ENCODE data around the gene CACNG5. TPM values are rescaled to one million over a fixed set of nuclear protein-coding genes. Genes with fewer than 3 reads are reported as not detected.
"Not testable (repeated sequence)": the region's sequence is repeated elsewhere in the genome, so short reads cannot be mapped to it uniquely, and the experiment has no call there.

The CACNG5 gene
- total RNA-seq, 1 donor from 2014 or later, result not detected

- Histone ChIP-seq H4K20me1 (ENCODE audit: insufficient read depth, low read length) (no peaks in the 10 kb centered on the region), H3K27ac (ENCODE audit: low read depth, low read length) (no peak overlapping the region), H3K9me3 (ENCODE audit: insufficient read depth, low read depth, low read length) (no peaks in the 10 kb centered on the region), H2AFZ (ENCODE audit: low read depth, low read length) (no peak overlapping the region), H3K79me2 (ENCODE audit: insufficient read depth, low read length) (no peaks in the 10 kb centered on the region), H3K4me3 (ENCODE audit: insufficient read depth, low read depth, low read length) (no peak overlapping the region), H3K4me1 (ENCODE audit: insufficient read depth, low read length) (no peaks in the 10 kb centered on the region), H3K27me3 (ENCODE audit: insufficient read depth, low read length) (peaks cover 8% of the 10 kb centered on the region), H3K4me2 (ENCODE audit: low read length) (no peak overlapping the region), H3K36me3 (ENCODE audit: insufficient read depth, low read length) (no peaks in the 10 kb centered on the region), H3K9ac (ENCODE audit: low read length) (no peak overlapping the region)
- Mint-ChIP-seq H3K4me1 (ENCODE audit: low read depth, unreplicated experiment) (no peaks in the 10 kb centered on the region), H3K36me3 (ENCODE audit: low read depth, unreplicated experiment) (peaks cover 1% of the 10 kb centered on the region), H3K27ac (ENCODE audit: unreplicated experiment) (no peak overlapping the region), H3K4me3 (ENCODE audit: unreplicated experiment) (no peak overlapping the region), H3K27me3 (ENCODE audit: low read depth, unreplicated experiment) (peaks cover 27% of the 10 kb centered on the region), H3K9me3 (ENCODE audit: unreplicated experiment) (peaks cover 5% of the 10 kb centered on the region)
- DNase-seq (ENCODE audit: low read depth), result no peak
- FAIRE-seq, result no peak
- no peak for TF ChIP-seq EZH2 (IDR thresholded peaks at IDR 0.05; ENCODE audit: insufficient read depth, low read length)
- TF ChIP-seq, protein P1, sequence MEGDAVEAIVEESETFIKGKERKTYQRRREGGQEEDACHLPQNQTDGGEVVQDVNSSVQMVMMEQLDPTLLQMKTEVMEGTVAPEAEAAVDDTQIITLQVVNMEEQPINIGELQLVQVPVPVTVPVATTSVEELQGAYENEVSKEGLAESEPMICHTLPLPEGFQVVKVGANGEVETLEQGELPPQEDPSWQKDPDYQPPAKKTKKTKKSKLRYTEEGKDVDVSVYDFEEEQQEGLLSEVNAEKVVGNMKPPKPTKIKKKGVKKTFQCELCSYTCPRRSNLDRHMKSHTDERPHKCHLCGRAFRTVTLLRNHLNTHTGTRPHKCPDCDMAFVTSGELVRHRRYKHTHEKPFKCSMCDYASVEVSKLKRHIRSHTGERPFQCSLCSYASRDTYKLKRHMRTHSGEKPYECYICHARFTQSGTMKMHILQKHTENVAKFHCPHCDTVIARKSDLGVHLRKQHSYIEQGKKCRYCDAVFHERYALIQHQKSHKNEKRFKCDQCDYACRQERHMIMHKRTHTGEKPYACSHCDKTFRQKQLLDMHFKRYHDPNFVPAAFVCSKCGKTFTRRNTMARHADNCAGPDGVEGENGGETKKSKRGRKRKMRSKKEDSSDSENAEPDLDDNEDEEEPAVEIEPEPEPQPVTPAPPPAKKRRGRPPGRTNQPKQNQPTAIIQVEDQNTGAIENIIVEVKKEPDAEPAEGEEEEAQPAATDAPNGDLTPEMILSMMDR (IDR thresholded peaks at IDR 0.05; ENCODE audit: insufficient read depth, low read depth, low read length), result no peak
Observed at GRCh38 chr17:66898536-66898935, 63.6 kb downstream of the CACNG5 start.

DNA sequence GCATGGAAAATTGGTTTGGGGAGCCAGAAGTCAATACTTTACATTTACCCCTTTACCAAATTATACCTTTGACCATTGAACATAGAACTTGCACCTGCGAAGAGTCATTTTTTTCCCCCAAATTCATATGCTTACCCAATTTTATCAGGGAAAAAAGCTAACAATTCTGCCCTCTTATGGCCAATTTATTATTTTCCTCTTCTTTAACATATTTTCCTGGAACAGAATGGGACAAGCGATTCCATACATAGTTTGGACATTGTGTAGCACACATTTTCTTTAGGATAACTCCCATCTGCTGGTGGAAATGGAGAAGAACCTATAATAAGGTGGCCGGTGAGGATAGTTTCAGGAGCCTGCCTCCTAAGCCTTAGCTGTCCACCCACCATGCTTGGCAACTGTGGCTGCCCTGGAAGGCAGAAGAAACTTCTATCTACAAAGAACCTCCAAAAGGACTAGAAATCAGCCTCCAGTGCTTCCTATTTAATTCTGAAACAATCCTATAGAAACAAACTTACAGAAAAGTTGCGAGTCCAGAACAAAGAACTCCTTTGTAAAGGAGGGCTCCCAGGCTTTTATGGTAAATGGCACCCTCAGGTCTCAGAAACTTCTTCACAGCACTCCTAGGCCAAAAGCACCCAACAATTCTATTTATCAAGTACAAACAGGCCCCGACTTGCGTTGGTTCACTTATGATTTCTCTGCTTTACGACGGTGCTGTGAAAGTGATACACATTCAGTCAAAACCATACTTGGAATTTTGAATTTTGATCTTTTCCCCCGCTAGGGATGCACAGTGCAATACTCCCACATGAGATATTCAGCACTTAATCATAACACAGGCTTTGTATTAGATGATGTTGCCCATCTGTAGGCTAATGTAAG lies 65.5 kb downstream of the CACNG5 start:
- no peak for DNase-seq (ENCODE audit: low read depth)
- Histone ChIP-seq H4K20me1 (ENCODE audit: insufficient read depth, low read length) (no peaks in the 10 kb centered on the region), H3K4me3 (ENCODE audit: insufficient read depth, low read depth, low read length) (no peak overlapping the region), H3K36me3 (ENCODE audit: insufficient read depth, low read length) (no peaks in the 10 kb centered on the region), H2AFZ (ENCODE audit: low read depth, low read length) (no peak overlapping the region), H3K9ac (ENCODE audit: low read length) (no peak overlapping the region), H3K27ac (ENCODE audit: low read depth, low read length) (no peak overlapping the region), H3K4me1 (ENCODE audit: insufficient read depth, low read length) (peaks cover 9% of the 10 kb centered on the region), H3K4me2 (ENCODE audit: low read length) (no peak overlapping the region), H3K79me2 (ENCODE audit: insufficient read depth, low read length) (no peaks in the 10 kb centered on the region), H3K9me3 (ENCODE audit: insufficient read depth, low read depth, low read length) (no peaks in the 10 kb centered on the region), H3K27me3 (ENCODE audit: insufficient read depth, low read length) (peaks cover 8% of the 10 kb centered on the region)
- peaks cover 23% of the 10 kb centered on the region for H3K27me3 Mint-ChIP-seq (ENCODE audit: low read depth, unreplicated experiment)
- peaks cover 1% of the 10 kb centered on the region for H3K9me3 Mint-ChIP-seq (ENCODE audit: unreplicated experiment)
- TF ChIP-seq EZH2 (IDR thresholded peaks at IDR 0.05; ENCODE audit: insufficient read depth, low read length), result no peak
- TF ChIP-seq, protein P1 (IDR thresholded peaks at IDR 0.05; ENCODE audit: insufficient read depth, low read depth, low read length), result peak; percentile 44
- no peak overlapping the region for H3K4me3 Mint-ChIP-seq (ENCODE audit: unreplicated experiment)
- peaks cover 8% of the 10 kb centered on the region for H3K4me1 Mint-ChIP-seq (ENCODE audit: low read depth, unreplicated experiment)
- no peak overlapping the region for H3K27ac Mint-ChIP-seq (ENCODE audit: unreplicated experiment)
- H3K36me3 Mint-ChIP-seq (ENCODE audit: low read depth, unreplicated experiment), result peaks cover 1% of the 10 kb centered on the region
- no peak for FAIRE-seq

DNA sequence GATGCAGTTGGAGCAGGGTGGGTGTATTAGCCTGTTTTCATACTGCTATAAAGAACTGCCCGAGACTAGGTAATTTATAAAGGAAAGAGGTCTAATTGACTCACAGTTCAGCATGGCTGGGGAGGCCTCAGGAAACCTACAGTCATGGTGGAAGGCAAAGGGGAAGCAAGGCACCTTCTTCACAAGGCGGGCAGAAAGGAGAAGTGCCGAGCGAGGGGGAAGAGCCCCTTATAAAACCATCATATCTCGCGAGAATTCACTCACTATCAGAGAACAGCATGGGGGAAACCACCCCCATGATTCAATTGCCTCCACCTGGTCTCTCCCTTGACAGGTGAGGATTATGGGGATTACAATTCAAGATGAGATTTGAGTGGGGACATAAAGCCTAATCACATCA lies 68.4 kb downstream of the CACNG5 start:
- H3K36me3 ChIP-seq (ENCODE audit: insufficient read depth, low read length); H3K9ac ChIP-seq (ENCODE audit: low read length); H4K20me1 ChIP-seq (ENCODE audit: insufficient read depth, low read length); H3K4me2 ChIP-seq (ENCODE audit: low read length); H3K9me3 ChIP-seq (ENCODE audit: insufficient read depth, low read depth, low read length); DNase-seq (ENCODE audit: low read depth); H3K4me3 ChIP-seq (ENCODE audit: insufficient read depth, low read depth, low read length); H3K79me2 ChIP-seq (ENCODE audit: insufficient read depth, low read length); FAIRE-seq; H3K36me3 Mint-ChIP-seq (ENCODE audit: low read depth, unreplicated experiment); H3K27ac ChIP-seq (ENCODE audit: low read depth, low read length); H3K4me3 Mint-ChIP-seq (ENCODE audit: unreplicated experiment); H3K9me3 Mint-ChIP-seq (ENCODE audit: unreplicated experiment); H3K27me3 ChIP-seq (ENCODE audit: insufficient read depth, low read length); H3K27ac Mint-ChIP-seq (ENCODE audit: unreplicated experiment); H2AFZ ChIP-seq (ENCODE audit: low read depth, low read length); H3K4me1 Mint-ChIP-seq (ENCODE audit: low read depth, unreplicated experiment): not testable (repeated sequence)
- peaks cover 26% of the 10 kb centered on the region for H3K27me3 Mint-ChIP-seq (ENCODE audit: low read depth, unreplicated experiment)
- peaks cover 13% of the 10 kb centered on the region for H3K4me1 ChIP-seq (ENCODE audit: insufficient read depth, low read length)

Data from astrocyte (in vitro differentiated cells and primary cell).